Cardiac fibroblast (primary cell): ENCODE measurements around the gene MICALL1.

Source experiments
- DNase-seq, 2 donors: peaks; one replicate each; pipeline versions ENCODE4 v3.0.0 to v3.0.0-alpha.2; 2010; ENCODE audit warnings: low read depth in 2 of 2
- H3K4me3 ChIP-seq, 2 donors: replicated peaks in 1 of 2; 1 replicate in 1 of 2; 2 replicates in 1 of 2; pipeline ENCODE4 v1.5.1; 2011; ENCODE audit warnings: low read depth in 2 of 2, low read length in 2 of 2, mild to moderate bottlenecking in 2 of 2, moderate library complexity in 1 of 2
- CTCF ChIP-seq: IDR thresholded peaks from one replicate; pipeline ENCODE4 v1.5.1; 2011; ENCODE audit warnings: low read depth, mild to moderate bottlenecking, low read length, inconsistent platforms

Gene MICALL1

DNA sequence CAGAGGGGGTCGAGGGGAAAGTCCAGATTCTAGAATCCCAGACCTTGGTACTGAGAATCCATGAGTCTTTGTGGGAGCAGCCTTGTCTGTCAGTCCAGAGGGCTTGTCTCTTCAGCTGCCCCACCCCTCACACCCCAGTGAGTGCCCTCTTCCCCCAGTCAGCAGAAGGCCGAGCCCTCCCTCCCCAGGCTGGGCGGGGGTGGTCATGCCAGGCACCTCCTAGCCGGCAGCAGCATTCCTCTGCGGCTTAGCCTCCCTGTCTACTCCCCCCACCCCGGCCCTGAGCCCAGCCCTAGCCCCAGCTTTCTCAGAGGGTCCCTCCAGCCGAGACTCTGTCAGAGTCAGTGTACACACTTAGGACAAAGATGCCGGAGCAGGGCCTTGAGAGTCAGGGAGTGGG is 73.7 kb downstream of the MICALL1 start:
- DNase-seq, result no peak
- H3K4me3 ChIP-seq, result no peak overlapping the region
- no peak for TF ChIP-seq CTCF

- TF ChIP-seq CTCF, result no peak
- no peak overlapping the region for H3K4me3 ChIP-seq
- no peak for DNase-seq
These were observed 75.3 kb downstream of the MICALL1 start for GRCh38 chr22:37981282-37982011.

DNA sequence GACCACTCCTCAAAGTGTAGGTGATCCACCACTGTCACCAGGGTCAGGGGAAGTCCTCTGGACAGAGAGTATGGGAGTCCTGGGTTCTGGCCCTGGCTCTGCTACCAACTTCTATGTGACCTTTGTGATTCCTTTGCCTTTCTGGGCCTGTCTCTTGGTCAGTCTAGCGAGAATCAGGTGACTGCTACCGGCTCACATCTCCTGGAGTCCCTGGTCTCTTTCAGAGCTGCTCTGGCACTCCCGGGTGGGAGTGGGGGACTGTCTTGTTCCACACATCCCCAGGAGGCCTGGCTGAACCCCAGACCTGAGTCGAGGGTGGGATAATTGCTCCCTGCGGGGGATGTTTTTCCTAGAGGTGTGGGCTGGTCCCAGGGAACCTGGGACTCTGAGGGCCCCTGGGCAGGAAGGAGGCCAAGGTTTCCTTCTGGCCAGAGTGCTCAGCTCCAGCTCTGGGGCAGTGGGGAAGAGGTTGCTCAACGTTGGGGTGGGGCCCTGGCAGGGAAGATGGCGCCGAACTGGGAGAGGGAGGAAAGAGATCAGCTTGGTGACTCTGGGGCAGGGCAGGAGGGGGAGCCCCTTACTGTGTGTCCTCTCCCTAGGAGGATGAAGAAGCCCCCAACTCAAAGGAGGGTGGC is 76.2 kb downstream of the MICALL1 start:
- H3K4me3 ChIP-seq, result no peak overlapping the region
- TF ChIP-seq CTCF, result no peak
- DNase-seq, result no peak

DNA sequence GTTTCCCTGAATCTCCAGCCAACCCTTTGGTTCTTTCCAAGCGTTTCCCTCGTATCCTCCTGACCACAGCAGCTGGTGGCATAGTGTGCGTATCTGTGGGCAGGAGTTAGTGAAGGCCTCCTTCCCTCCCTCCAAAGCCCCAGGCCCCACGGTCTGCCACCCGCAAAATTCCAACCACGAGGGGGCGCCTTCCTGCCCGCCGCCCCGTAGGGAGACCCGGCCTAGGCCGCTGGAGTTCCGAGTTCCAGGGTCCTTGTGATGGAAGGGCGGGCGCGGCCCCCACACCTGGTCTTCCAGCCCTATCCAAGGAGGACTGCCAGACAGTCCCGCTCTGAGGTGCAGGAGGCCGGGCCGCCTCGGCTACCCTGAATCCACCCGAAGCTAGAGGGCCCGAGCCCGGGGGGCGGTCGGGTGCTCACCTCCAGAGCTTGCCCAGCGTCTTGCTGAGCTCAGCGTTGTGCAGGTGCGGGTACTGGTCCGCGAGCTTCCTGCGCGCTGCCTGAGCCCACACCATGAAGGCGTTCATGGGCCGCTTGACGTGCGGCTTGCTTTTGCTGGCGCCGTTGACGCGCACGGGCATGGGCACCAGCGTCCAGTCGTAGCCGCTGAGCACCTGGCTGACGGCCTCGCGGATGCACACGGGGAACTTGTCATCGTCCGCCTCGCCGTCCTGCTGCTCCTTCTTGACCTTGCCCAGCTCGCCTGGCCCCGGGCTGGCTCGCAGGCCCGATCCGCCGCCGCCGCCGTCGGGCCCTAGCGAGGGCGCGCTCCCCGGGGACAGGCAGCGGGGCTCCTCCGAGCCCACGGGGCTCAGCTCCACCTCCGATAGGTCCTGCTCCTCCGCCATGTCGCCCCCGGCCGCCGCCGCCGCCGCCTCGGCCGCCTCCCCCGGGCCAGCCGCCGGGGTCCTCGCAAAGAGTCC is 77.1 kb downstream of the MICALL1 start:
- DNase-seq, result no peak
- H3K4me3 ChIP-seq, result no peak overlapping the region
- TF ChIP-seq CTCF, result no peak

DNA sequence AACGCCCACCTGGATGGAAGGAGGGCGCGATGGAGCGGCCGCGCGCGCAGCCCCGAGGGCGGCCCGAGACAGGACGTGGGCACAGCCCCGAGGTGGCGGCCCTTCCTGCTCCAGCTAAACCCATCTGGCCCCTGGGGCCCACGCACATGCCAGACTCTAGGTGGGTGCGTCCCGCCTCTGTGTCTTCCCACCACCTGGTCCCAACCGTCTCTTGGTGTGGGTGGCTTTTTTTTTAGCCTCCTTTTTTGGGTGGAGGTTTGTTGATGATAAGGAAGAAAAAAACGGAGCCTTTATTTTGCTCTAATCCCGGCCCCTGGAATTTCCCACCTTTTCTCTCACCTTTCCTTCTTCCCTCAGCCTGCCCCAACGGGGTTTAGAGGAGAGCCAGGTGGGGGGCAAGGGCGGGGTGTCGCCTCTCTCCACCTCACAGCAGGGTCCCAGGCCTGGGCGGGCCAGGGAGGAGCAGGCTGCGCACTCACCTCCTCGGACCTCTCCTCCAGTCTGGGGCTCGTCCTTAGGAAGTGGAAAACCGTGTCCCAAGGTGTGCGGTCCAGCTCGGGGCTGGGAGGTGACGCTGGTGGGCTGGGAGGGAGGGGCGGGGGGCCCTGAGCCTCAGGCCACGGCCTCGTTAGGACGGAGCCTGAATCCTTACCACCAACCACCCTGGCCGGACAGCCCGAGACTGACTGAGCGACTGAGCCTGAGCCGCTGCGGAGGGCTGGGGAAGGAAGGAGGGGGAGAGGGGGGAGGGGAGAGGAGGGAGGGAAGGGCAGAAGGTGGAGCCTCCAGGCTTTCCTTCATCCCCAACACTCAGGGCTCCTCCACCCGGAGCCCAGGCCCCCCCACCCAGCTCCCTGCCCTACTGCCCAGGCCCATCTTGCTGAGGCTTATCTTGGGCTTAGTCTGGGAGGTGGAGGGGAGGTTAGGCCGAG is 78.0 kb downstream of the MICALL1 start, which contains the start of gene SOX10:
TSS of gene SOX10 (minus strand) at position 696 of the 932 bp plus-strand sequence. CDS start 771 bp downstream, outside the sequence.
- no peak for TF ChIP-seq CTCF
- no peak for DNase-seq
- H3K4me3 ChIP-seq, result no peak within 1 kb of the TSS
